DMS 273 (cell line): Measurements from ENCODE around the gene SUCLG2.

Source experiments
- DNase-seq: peaks from one replicate; lab custom pipeline; 2025; ENCODE audit not compliant: unreplicated experiment; lab: John Stamatoyannopoulos, UW

The SUCLG2 gene

DNA sequence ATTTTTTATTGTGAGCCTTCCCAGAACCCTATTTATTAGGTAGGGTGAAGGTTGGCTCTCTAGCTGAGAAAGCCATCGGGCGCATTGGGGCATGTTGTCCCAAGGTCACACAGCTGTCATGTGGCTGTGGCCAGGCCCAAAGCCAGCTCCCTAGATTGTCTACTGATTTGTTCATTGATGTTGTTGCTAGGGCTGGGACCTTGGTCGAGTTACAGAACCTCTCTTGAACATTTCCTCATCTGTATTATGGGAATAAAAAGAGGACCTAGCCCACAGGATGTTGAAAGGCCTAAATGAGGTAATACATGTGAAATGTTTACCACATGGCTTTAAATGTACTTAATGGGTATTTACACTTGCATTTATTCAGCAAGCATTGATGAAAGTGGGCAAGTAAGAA is 252.5 kb downstream of the SUCLG2 start:
- DNase-seq: no peak

DNA sequence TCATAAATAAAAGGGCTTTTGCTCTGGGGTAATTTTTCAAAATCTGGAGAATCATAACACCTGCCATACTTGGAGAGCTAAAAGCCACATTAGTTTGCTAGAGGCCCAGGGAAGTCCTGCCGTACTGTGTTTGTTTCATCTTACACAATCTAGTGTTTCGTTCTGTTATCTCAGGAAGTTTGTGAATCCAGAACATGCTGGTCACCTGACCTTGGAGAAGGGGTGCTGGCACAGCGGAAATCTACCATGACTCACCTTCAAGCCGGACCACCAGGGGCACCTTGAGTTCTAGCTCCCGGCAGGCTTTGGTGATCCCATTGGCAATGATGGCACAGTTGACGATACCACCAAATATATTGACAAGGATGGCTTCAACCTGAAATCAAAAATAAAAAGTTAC is 253.9 kb downstream of the SUCLG2 start:
- no peak for DNase-seq

DNA sequence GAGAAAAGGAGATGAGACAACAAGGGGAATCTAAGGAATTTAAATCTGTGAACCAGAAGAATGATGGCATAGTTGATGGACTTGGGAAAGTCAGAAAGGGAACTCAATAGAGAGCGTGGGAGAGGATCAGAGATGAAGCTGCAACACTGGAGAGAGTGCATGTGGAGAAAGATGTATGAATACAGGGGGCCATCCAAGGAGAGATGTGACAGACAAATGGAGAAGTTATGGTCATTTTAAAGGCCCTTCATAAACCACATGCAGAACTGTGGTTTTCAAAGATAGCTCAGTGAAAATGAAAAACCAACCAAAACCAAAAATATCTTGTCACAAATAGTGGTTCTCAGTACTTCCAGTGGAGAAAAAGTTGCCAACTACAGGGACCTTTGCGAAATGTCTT is 265.2 kb downstream of the SUCLG2 start:
- no peak for DNase-seq

DNA sequence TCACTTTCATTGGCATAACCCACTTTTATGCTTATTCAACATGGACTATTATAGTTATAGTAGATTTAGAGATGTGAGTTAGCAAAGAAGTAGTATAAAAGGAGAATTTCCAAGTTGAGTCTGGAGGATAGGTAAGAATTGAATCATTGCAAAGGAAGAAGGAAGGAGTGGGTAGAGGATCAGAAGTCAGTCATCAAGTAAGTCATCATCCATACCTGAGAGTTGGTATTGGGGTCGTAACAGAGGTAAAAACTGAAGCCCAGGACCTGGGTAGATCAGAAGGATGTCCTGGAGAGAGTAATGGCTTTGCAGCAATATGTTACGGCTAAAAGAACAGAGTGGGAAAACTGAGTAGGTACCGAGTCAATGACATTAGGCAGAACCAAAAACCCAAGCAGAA is 265.7 kb downstream of the SUCLG2 start:
- no peak for DNase-seq

DNA sequence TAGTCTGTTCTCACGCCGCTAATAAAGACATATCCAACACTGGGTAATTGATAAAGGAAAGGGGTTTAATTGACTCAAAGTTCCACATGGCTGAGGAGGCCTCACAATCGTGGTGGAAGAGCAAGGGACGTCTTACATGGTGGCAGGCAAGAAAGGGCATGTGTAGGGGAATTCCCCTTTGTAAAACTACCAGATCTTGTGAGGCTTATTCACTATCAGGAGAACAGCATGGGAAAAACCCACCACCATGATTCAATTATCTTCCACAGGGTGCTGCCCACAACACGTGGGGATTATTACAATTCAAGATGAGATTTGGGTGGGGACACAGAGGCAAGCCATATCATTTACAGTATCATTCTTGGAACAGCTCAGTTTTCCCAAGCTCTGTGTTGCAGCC is 268.0 kb downstream of the SUCLG2 start:
- DNase-seq: no peak

DNA sequence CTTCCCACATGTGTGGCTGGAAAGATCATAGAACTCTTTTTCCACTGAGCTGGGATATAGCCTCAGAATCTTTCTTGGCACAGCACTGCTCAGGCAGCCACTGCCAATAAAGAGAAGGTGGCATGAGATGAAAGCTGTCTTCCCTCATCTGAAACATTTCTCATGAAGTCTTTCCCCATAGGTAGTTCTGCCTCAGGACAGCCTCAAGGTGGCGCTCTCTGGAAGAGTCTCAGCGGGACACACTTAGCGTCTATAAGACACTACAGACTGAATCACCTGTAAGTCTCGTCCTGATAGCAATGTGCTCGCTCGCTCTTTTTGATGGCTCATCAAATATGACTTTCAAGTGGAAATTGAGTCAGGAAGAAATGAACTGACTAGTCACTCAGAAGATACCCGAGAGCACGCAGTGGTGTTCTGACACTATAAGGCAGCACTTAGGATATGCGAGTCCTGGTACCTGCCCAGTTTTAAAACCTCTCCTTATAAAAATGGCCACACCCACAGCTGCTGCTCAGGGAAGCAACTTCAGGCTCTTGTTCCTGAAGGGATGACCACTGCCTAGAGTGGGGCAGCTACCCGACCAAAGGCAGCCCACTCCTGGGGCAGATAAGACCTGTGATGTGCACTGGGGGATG is 269.5 kb downstream of the SUCLG2 start:
- peak; percentile 58 for DNase-seq

DNA sequence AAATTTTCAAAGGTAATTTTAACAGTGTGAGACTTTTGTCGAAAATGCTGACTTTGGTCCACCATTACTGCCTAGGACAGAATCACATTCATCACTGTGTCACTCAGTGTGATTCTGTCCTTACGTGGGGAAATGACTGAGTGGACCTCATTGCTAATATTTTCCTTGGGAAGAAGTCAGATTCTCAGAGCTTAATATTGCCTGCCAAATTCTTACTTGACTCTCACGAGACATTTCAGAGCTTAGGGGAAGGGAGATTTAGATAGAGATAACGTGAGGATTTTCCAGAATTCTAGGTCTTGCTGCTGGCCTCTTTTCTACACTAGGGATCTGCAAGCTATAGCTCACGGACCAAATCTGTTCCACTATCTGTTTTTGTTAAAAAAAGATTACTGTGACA is 270.4 kb downstream of the SUCLG2 start:
- no peak for DNase-seq

DNA sequence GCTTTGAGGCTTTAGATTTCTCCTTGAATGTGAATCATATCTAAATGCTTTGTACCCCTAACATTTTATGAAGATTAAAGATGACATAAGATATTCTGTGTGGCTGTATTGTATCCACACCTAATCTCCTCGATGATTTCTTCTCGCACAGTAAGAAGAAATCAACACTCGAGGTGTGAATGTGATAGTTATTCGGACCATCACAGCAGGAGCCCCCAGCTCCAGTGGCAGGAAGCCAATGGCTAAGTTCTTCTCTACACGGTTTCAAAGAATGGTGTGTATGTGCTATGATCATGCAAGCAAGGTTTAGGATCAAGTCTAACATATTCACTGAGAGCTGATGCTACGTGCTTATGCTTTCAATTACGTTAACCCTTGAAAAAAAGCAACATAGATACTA is 271.0 kb downstream of the SUCLG2 start:
- DNase-seq: no peak

DNA sequence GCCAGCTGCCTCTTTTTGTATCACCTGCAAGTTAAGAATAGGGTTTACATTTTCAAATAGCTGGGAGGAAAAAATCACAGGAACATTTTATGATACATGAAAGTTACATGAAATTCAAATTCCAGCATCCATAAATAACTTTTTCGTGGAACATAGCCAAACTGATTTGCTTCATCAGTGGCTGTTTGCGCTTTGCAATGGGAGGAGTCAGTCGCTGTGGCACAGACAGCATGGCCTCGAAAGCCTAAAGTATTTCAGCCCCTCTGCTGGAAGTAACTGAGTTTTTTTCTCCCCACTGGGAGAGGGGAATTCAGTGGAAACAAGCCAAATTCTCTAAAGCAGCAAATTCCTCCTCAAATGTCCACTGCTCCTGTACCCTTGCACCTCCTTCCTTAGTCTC is 271.9 kb downstream of the SUCLG2 start:
- no peak for DNase-seq

DNA sequence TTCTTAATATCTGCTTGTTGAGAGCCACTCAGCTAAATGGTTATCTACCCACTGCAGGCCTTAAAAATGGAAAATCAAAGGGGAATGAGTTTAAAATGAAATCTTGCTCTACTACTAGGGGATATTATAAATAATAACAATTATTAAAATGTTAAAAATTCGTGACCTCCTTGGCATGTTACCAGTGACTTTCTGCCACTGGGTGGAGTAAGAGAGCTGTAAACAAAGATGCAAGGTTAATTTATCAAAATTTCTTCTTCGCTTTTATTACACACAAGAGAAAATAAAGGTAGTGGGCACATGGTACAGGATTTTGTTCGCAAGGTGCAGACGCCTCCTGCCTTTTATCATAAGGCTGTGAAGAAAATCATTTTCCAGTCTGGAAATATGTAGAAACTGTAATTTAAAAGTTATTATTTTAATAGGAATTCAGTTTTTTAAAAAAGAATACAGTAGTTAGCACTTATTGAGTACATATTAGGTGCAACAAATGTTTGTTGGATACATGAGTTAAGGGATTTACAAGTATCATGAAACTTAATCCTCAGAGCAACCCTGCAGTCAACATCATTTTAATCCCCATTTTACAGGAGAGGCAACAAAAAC is 272.6 kb downstream of the SUCLG2 start:
- DNase-seq: peak; percentile 48

DNA sequence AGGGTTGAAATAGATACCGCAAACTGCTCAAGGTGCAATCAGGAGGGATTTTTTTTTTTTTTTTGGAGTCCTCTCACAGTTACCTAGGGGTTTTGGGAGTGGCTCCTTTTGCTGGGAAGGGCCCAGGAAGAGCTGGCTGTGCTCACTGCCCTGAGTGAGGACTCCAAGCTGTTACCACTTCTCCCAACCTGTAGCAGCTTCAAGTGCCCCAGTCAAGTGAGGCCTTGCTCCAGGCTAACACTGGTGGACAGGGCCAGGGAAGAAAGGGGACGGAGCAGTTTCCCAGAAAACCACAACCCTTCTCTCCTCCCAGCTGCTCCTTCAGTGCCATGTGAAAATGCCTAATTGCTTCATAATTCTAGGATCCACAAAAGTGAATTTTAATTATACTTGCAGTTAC is 274.3 kb downstream of the SUCLG2 start:
- no peak for DNase-seq

DNA sequence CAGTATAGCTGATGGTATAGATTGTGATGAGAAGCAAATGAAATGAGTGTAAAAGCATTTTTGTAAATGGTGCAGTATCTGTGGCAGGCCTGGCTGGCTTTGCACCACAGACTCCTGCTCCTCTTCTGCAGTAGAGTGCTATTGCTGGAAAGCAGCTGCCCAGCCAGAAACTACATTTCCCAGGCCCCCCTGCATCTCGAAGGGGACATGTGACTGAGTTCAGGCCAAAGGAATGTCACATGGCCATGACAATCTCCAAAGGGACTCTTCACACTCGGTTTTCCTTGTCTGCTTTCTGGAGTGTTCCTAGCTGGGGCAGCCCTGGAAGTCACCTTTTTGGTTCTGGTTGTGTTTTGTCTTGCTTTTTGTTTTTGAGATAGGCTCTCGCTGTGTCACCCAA is 277.1 kb downstream of the SUCLG2 start:
- no peak for DNase-seq

DNA sequence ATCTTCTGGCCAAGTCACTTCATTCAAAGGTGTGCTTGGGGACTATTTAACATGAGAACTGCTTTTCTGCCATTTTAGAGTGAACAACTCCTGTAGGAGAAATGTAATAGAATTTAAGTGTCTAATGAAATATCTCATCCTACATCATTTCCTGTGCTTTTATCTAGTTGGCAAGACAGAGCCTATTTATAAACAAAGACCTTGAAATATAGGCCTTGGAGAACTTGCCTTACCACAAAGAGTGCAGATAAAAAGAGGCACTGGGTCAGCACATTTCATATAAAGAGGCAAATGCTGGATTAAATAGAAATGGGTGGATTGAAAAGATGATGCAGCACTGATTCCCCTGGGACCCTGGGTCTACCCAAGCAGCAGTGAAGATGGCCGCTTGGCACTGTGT is 278.0 kb downstream of the SUCLG2 start:
- DNase-seq: no peak

DNA sequence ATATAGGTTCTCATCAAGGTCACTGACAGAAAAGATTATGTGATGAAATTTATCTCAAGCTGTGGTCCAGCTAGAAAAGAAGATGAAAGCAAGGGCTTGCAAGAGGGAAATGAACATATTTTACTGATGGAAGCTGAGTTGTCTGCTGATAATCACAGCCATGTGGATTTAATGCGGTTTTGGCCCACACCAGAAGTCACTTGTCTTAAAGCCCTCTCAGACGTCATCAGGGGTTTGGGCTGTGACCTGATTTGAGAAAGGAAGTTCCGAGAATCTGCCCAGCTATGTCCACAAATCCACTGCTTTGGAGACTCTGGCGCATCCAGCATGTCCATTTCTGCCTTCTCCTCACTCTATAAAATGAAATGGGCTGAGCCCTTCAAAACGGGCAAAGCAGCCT is 278.4 kb downstream of the SUCLG2 start:
- no peak for DNase-seq

DNA sequence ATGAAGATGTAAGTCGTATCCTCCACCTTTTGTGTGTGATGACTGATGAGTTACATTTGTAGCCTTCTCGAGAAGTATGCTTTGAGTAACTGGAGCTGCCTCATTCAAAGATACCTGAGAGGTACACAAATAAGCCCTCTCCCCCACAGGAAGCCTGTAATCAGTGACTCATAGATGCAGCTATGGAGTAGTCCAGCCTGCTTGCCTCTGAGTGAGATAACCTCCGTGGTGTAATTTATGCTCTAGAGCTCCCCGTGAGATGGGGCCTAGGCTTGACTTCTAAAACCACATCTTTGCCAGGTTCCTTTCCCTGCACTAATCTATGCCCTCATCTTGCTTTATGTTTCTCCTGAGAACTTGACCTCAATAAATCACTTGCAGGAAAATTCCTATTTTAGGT is 291.7 kb downstream of the SUCLG2 start:
- DNase-seq: no peak

DNA sequence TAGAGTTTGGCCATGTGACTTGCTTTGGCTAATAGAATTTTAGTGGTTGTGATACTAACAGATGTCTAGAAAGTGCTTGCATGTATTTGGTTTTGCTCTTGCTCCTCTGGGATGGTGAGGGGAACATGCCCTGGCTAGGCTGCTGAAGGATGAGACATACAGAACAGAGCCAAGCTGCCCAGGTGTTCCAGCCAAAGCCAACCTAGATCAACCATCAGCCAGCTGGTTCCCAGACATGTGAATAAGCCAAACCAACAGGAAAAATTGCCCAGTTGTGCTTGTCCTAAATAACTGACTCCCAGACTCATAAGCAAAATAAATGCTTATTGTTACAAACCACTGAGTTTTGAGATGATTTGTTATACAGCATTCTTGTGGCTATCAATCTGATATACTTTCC is 292.6 kb downstream of the SUCLG2 start:
- no peak for DNase-seq

DNA sequence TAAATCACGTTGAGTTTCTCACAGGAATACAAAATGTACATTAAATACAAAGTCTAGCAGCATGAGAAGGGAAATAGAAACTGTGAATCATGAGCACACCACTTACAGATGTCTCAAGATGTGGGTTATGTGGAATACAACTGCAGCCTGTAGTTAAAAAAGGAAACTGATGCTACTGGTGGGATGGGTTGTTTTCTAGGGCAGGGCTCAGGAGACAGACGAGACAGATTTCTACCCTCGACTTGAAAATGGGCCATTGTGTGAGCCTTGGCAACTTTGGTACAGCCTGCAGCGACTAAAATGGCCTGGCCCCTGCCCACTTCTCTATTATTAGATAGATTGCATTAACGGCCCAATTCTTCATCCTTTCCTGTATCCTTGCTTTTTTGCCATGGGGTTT is 293.1 kb downstream of the SUCLG2 start:
- DNase-seq: no peak

DNA sequence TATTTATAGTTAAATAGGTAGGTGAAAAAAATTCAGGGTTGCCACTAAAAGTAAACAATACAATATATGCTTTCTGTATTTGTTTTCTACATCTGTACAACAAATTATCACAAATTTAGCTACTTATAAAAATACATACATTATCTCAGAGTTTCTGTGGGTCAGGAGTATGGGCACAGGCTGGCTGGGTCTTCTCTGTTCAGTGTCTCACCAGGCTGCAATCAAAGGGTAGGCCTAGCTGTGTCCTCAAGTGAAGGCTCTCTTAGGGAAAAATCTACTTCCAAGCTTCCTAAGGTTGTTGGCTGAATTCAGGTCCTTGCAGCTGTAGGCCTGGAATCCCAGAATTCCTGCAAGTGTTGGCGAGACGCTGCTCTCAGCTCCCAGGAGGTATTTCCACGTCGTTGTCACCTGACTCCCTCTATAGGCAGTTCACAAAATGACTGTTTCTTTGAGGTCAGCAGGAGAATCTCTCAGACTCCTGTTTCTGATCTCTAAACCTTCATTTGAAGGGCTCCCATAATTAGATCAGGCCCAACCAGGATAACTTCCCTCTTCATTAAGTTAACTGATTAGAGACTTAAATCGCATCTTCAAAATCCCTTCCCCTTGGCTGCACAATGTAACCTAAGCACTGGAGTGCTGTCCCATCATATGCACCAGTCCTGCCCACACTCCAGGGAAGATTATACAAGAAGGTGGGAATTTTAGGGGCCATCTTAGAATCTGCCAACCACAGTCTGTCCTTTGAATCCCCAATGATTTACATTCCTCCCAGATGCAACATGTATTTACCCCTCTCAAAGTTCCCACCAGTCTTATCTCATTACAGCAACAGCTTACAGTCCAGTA is 296.6 kb downstream of the SUCLG2 start:
- peak; percentile 39 for DNase-seq

DNA sequence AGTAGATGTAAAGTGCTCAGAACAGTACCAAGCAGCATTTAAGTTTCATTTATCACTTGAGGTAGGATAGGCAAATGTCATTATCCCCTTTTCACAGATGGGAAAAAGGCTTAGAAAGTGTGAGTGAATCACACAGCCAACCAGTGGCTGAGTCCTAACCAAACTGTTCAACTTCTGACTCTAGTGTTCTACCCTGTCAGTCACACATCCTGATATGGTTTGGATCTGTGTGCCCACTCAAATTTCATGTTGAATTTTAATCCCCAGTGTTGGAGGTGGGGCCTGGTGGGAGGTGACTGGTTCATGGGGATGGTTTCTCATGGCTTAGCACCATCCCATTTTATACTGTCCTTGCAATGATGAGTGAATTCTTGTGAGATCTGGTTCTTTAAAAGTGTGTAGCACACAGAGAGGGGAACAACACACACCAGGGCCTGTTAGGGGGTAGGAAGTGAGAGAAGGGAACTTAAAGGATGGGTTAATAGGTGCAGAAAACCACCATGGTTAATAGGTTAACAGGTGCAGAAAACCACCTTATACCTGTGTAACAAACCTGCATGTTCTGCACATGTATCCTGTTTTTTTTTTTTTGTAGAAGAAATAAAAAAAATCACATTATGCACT is 304.7 kb downstream of the SUCLG2 start:
- no peak for DNase-seq

DNA sequence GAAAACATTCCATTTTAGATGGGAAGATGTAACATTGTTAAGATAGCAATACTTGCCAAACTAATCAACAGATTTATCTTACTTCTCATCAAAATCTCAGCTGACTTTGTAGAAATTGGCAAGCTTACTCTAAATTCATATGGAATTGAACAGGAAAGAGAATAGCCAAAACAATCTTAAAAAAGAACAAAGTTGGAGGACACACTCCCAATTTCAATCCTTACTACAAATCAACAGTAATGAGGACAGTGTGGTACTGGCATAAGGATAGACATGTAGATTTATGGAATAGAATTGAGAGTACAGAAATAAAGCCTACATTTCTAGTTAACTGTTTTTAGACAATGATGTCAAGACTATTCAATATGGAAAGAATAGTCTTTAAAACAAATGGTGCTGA is 308.3 kb downstream of the SUCLG2 start:
- DNase-seq: no peak

DNA sequence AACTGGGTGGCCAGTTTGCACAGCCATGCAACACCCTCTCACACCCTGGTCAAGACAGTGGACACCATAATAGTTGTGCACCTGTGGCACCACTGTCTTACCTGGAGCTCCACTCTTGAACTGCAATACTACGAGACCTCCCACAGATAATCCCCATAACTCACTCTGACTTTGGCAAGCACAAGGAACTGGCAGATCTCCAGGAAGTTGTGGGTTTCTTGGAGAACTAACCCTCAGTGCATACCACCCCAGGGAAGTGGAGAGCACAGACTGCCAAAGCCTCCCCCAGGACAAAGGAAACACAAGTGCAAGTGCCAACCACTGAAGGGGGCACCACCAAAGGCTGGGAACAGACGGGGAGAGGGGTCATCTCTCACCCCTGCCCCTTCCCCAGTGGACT is 318.6 kb downstream of the SUCLG2 start:
- no peak for DNase-seq

DNA sequence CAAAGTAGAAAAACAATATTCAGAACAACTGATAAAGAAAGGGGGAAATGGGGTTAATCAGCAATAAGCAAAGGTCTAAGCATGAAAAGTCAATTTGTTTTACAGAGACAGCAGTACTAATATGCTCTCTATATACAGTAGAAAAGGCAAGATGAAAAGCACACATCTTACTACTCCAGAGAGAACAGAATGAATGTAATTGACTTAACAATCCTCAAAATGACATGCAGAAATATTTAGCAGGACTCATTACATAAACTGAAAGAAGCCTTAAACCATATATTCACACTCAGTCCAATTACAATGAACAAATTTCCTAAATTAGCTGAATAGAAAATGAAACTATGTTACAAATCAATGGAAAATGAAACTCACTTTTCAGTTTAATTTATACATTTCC is 319.8 kb downstream of the SUCLG2 start:
- DNase-seq: no peak
